Astrocyte of the cerebellum (primary cell): ENCODE data around the gene ARHGAP26.

ENCODE experiments used
- DNase-seq: peaks from one replicate; pipeline ENCODE4 v3.0.0-alpha.2; 2011; ENCODE audit warnings: low read depth
- H3K4me3 ChIP-seq: 2 replicates; pipeline ENCODE4 v1.5.1; 2011; ENCODE audit warnings: mild to moderate bottlenecking, low read depth, low read length, moderate library complexity
- in situ Hi-C: cut with HindIII; loops from 2 replicates; pipeline ENCODE4 v1.10.0; 2017; ENCODE audit warnings: low sequenced_read_pairs
- TF ChIP-seq, protein P1 (sequence below): IDR thresholded peaks from 2 replicates; pipeline ENCODE4 v1.5.1; 2012; ENCODE audit warnings: low read length, low read depth, moderate library complexity, mild to moderate bottlenecking; ENCODE audit errors: missing control alignments

ARHGAP26 gene

DNA sequence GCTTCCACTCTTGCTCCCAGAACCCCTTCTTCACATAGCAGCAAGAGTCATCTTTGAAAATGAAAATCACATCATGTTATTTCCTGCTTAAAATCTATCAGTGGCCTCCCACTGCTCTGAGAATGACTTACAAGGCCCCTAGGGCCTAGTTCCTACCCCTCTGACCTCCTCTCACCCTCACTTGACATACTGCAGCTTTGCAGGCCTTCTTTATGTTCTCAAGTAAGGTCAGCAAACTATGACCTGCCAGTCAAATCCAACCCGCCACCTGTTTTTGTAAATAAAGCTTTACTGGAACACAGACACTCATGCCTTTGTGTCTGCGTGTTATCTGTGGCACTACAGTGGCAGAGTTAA lies 447.6 kb downstream of the ARHGAP26 start:
- TF ChIP-seq, protein P1, sequence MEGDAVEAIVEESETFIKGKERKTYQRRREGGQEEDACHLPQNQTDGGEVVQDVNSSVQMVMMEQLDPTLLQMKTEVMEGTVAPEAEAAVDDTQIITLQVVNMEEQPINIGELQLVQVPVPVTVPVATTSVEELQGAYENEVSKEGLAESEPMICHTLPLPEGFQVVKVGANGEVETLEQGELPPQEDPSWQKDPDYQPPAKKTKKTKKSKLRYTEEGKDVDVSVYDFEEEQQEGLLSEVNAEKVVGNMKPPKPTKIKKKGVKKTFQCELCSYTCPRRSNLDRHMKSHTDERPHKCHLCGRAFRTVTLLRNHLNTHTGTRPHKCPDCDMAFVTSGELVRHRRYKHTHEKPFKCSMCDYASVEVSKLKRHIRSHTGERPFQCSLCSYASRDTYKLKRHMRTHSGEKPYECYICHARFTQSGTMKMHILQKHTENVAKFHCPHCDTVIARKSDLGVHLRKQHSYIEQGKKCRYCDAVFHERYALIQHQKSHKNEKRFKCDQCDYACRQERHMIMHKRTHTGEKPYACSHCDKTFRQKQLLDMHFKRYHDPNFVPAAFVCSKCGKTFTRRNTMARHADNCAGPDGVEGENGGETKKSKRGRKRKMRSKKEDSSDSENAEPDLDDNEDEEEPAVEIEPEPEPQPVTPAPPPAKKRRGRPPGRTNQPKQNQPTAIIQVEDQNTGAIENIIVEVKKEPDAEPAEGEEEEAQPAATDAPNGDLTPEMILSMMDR: no peak
- in situ Hi-C loops: no loop called here
- no peak for DNase-seq
- no peak overlapping the region for H3K4me3 ChIP-seq

DNA sequence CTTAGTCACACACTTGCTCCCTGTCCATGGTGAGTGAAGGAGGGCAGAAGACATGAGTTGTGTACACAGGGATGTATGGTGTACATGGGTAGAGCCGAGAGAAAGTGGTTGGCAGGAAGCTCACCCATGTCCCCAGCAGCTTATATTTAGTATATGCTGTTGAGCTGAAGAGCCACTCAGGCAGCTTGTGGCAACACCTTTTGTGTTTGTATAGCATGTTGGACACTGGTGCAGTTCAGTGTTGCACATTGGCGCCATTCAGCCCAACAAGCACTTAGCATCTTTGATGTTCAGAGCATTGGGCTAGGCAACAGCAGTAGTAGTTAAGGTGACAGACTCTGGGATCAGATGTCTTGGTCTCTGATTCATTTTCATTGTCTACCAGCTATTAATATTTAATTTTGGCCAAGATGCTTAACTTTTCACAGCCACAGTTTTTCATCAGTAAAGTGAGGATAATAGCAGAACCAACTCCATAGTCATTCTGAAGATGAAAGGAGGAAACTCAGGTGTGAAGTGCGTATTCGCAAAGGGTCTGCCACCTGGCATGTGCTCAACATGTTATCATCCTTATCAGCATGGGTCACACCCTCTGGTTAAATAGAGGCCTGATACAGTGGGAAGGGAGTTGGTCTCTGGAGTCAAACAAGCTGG lies 448.5 kb downstream of the ARHGAP26 start:
- TF ChIP-seq, protein P1: no peak
- DNase-seq: no peak
- H3K4me3 ChIP-seq: no peak overlapping the region
- in situ Hi-C loops: no loop called here

- in situ Hi-C loops: no loop called here
- TF ChIP-seq, protein P1: no peak
- no peak for DNase-seq
- H3K4me3 ChIP-seq: no peak overlapping the region
These were observed 449.5 kb downstream of the ARHGAP26 start for GRCh38 chr5:143219696-143220095.

DNA sequence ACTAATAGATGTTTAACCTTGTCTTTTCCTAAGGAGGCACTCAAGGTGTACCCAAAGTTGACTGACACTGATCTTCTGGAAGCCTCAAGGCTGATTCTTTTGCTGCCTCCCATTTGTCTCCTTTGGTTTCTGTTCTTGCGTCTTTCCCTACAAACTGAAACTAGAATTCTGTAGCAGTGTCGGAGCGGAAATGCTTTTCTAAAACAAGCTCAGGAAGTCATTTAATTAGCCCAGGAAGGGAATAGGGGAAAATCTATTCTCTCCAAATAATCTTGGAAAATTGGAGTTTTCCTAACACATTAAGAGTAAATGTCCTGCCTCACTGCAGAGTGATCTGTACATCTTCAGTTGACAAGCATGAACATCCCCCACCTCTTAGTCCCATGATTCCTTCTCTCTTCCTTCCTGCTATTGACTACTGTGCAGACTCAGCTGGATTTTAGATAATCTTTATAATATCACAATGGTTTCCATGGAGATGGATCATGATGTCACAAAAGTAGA lies 450.6 kb downstream of the ARHGAP26 start:
- no peak overlapping the region for H3K4me3 ChIP-seq
- TF ChIP-seq, protein P1: no peak
- in situ Hi-C loops: no loop called here
- DNase-seq: no peak

GRCh38 chr5:143222287-143223231 lies 452.4 kb downstream of the ARHGAP26 start:
- in situ Hi-C loops: no loop called here
- H3K4me3 ChIP-seq: no peak overlapping the region

DNA sequence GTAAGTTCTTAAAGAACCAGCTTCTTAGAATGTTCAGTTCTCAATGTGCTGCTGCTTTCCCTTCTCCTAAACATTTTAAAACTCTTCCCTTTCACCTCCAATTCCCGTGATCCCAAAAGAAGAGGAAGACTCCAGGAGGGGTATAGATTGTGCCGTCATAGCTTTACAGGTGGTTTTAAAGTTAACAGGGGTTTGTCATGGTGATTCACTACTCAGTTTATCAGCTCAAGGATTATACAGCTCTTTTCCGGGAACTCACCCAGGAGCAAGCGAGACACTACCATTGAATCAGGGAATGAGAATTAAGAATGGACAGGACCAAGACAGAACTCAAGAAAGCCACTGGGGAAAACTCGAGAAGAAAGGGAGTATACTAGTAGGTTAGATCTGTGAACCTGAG lies 454.5 kb downstream of the ARHGAP26 start:
- H3K4me3 ChIP-seq: no peak overlapping the region
- DNase-seq: no peak
- in situ Hi-C loops: no loop called here

More at GRCh38 chr5:143222287-143223231, 452.4 kb downstream of the ARHGAP26 start:
- TF ChIP-seq, protein P1: no peak
- no peak for DNase-seq

More for the DNA sequence above, 454.5 kb downstream of the ARHGAP26 start:
- TF ChIP-seq, protein P1: no peak
